Measurements from ENCODE around the gene TMEM132D. TPM values are rescaled to one million over a fixed set of nuclear protein-coding genes. Genes with fewer than 3 reads are reported as not detected.

Gene TMEM132D
- total and polyA plus RNA-seq, 5 donors from 2014 or later, result not detected

DNA sequence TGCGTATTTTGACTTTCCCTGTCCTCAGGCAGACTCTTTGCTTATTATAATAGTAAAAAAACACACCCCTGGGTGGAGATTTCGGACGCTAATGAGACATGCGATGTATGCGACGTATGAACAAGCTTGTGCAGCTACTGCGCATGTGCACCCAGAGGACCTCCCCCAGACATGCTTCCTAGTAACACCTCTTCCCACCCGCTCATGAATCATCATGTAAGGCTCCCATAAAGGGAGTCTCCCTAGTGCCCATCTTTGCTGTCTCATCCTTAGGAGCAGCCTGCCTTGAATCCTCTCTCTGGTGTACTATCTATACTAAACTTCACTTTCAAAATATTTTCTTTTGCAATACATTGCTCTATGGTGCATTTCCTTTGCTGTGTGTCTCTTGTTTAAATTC lies 210.1 kb downstream of the TMEM132D start:
- no peak overlapping the region for H3K27ac Mint-ChIP-seq
- no peak overlapping the region for H3K27ac ChIP-seq (ENCODE audit: insufficient read depth, low read length, poor library complexity, severe bottlenecking)
- H3K36me3 ChIP-seq (ENCODE audit: control insufficient read depth, insufficient read depth, low read length), result no peaks in the 10 kb centered on the region
- no peak overlapping the region for H3K4me3 ChIP-seq (ENCODE audit: low read depth, low read length)
- H3K4me1 Mint-ChIP-seq, result no peaks in the 10 kb centered on the region
- H3K4me3 Mint-ChIP-seq, result peak overlapping the region in 1 of 4 donors; percentile 0
- no peak for DNase-seq
- H3K4me1 ChIP-seq (ENCODE audit: control insufficient read depth, insufficient read depth, low read length, poor library complexity, severe bottlenecking), result no peaks in the 10 kb centered on the region
- H3K27me3 ChIP-seq (ENCODE audit: control insufficient read depth, insufficient read depth, low read length), result no peaks in the 10 kb centered on the region
- H3K9me3 ChIP-seq (ENCODE audit: control insufficient read depth in 2 of 2, low read length in 2 of 2), result no peaks in the 10 kb centered on the region
- H3K36me3 Mint-ChIP-seq, result no peaks in the 10 kb centered on the region
- no peaks in the 10 kb centered on the region for H3K27me3 Mint-ChIP-seq
- peaks cover 0 to 28% (median 11%) of the 10 kb centered on the region in 7 donors for H3K9me3 Mint-ChIP-seq
- no peak for ATAC-seq (ENCODE audit: low read depth in 2 of 2)

DNA sequence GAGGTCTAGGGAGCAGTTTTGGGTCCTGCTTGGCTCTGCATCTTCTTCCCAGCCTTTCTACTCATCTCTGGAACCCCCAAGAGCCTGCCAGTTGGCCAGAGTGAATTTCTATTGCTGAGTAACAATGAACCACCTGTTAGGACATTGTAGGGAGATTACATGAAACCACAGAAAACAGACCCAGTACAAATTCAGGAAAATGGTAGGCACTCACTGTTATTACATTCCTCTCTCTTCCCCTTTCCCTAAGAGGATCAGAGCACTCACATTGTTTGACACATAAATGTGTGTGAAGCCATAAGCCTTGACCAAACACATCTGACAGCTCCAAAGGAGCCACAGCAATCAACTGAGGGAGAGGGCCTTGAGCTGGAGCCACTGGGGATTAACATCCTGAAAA lies 216.1 kb downstream of the TMEM132D start:
- Histone ChIP-seq H3K4me1 (ENCODE audit: control insufficient read depth, insufficient read depth, low read length, poor library complexity, severe bottlenecking) (no peaks in the 10 kb centered on the region), H3K36me3 (ENCODE audit: control insufficient read depth, insufficient read depth, low read length) (no peaks in the 10 kb centered on the region), H3K27ac (ENCODE audit: insufficient read depth, low read length, poor library complexity, severe bottlenecking) (no peak overlapping the region), H3K9me3 (ENCODE audit: control insufficient read depth in 2 of 2, low read length in 2 of 2) (peaks cover 2 to 7% of the 10 kb centered on the region in 2 experiments), H3K4me3 (ENCODE audit: low read depth, low read length) (no peak overlapping the region), H3K27me3 (ENCODE audit: control insufficient read depth, insufficient read depth, low read length) (no peaks in the 10 kb centered on the region)
- no peaks in the 10 kb centered on the region for H3K27me3 Mint-ChIP-seq
- no peaks in the 10 kb centered on the region for H3K36me3 Mint-ChIP-seq
- ATAC-seq (ENCODE audit: low read depth in 2 of 2), result no peak
- H3K9me3 Mint-ChIP-seq, result peaks cover 1 to 18% (median 14%) of the 10 kb centered on the region in 7 donors
- H3K4me3 Mint-ChIP-seq, result no peak overlapping the region
- H3K4me1 Mint-ChIP-seq, result no peaks in the 10 kb centered on the region
- no peak overlapping the region for H3K27ac Mint-ChIP-seq
- DNase-seq, result no peak

GRCh38 chr12:129681830-129682229 lies 222.0 kb downstream of the TMEM132D start:
- peaks cover 2 to 20% (median 10%) of the 10 kb centered on the region in 7 donors for H3K9me3 Mint-ChIP-seq
- H3K27me3 Mint-ChIP-seq, result no peaks in the 10 kb centered on the region
- H3K4me1 ChIP-seq (ENCODE audit: control insufficient read depth, insufficient read depth, low read length, poor library complexity, severe bottlenecking), result no peaks in the 10 kb centered on the region
- H3K4me3 Mint-ChIP-seq, result no peak overlapping the region
- no peak overlapping the region for H3K27ac ChIP-seq (ENCODE audit: insufficient read depth, low read length, poor library complexity, severe bottlenecking)
- ATAC-seq (ENCODE audit: low read depth in 2 of 2) (no peak), DNase-seq (no peak)
- H3K4me1 Mint-ChIP-seq, result no peaks in the 10 kb centered on the region
- no peak overlapping the region for H3K4me3 ChIP-seq (ENCODE audit: low read depth, low read length)
- no peaks in the 10 kb centered on the region for H3K27me3 ChIP-seq (ENCODE audit: control insufficient read depth, insufficient read depth, low read length)
- no peak overlapping the region for H3K27ac Mint-ChIP-seq
- no peaks in the 10 kb centered on the region for H3K36me3 Mint-ChIP-seq
- H3K36me3 ChIP-seq (ENCODE audit: control insufficient read depth, insufficient read depth, low read length), result no peaks in the 10 kb centered on the region
- peaks cover 0 to under 1% of the 10 kb centered on the region in 2 experiments for H3K9me3 ChIP-seq (ENCODE audit: control insufficient read depth in 2 of 2, low read length in 2 of 2)

GRCh38 chr12:129681151-129681550 lies 222.7 kb downstream of the TMEM132D start:
- no peak overlapping the region for H3K4me3 Mint-ChIP-seq
- H3K9me3 ChIP-seq (ENCODE audit: control insufficient read depth in 2 of 2, low read length in 2 of 2), result no peaks in the 10 kb centered on the region
- H3K4me1 ChIP-seq (ENCODE audit: control insufficient read depth, insufficient read depth, low read length, poor library complexity, severe bottlenecking), result no peaks in the 10 kb centered on the region
- H3K36me3 ChIP-seq (ENCODE audit: control insufficient read depth, insufficient read depth, low read length), result no peaks in the 10 kb centered on the region
- H3K9me3 Mint-ChIP-seq, result peaks cover 2 to 23% (median 11%) of the 10 kb centered on the region in 7 donors
- DNase-seq (no peak), ATAC-seq (ENCODE audit: low read depth in 2 of 2) (no peak)
- no peaks in the 10 kb centered on the region for H3K36me3 Mint-ChIP-seq
- H3K4me1 Mint-ChIP-seq, result no peaks in the 10 kb centered on the region
- H3K27ac Mint-ChIP-seq, result no peak overlapping the region
- H3K27ac ChIP-seq (ENCODE audit: insufficient read depth, low read length, poor library complexity, severe bottlenecking), result no peak overlapping the region
- no peaks in the 10 kb centered on the region for H3K27me3 ChIP-seq (ENCODE audit: control insufficient read depth, insufficient read depth, low read length)
- H3K27me3 Mint-ChIP-seq, result no peaks in the 10 kb centered on the region
- no peak overlapping the region for H3K4me3 ChIP-seq (ENCODE audit: low read depth, low read length)

- no peak for ATAC-seq (ENCODE audit: low read depth in 2 of 2)
- H3K36me3 Mint-ChIP-seq, result no peaks in the 10 kb centered on the region
- no peak overlapping the region for H3K4me3 Mint-ChIP-seq
- Histone ChIP-seq H3K27ac (ENCODE audit: insufficient read depth, low read length, poor library complexity, severe bottlenecking) (no peak overlapping the region), H3K27me3 (ENCODE audit: control insufficient read depth, insufficient read depth, low read length) (no peaks in the 10 kb centered on the region), H3K9me3 (ENCODE audit: control insufficient read depth in 2 of 2, low read length in 2 of 2) (no peaks in the 10 kb centered on the region), H3K4me3 (ENCODE audit: low read depth, low read length) (no peak overlapping the region), H3K36me3 (ENCODE audit: control insufficient read depth, insufficient read depth, low read length) (no peaks in the 10 kb centered on the region), H3K4me1 (ENCODE audit: control insufficient read depth, insufficient read depth, low read length, poor library complexity, severe bottlenecking) (no peaks in the 10 kb centered on the region)
- H3K9me3 Mint-ChIP-seq, result peaks cover 0 to 16% (median 5%) of the 10 kb centered on the region in 7 donors
- no peak overlapping the region for H3K27ac Mint-ChIP-seq
- no peaks in the 10 kb centered on the region for H3K4me1 Mint-ChIP-seq
- H3K27me3 Mint-ChIP-seq, result no peaks in the 10 kb centered on the region
- no peak for DNase-seq
These were observed 227.4 kb downstream of the TMEM132D start for GRCh38 chr12:129676411-129676810.

DNA sequence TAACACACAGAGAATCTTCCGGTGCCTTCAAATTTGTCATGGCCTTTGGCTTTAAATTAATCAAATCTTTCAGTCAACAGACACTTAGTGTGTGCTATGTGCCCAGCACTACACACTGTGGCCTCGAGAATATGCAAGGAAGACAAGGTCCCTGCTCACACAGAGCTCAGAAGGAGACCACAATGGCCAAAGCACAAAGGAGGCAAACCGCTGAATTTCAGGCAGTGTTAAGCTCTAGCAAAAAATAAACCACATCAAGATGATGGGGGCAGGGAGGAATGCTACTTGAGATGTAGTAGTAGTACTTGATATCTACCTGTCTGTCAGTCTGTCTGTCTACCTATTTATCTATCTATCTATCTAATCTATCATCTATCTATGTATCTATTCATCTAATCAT lies 227.9 kb downstream of the TMEM132D start:
- no peak overlapping the region for H3K4me3 ChIP-seq (ENCODE audit: low read depth, low read length)
- H3K27me3 ChIP-seq (ENCODE audit: control insufficient read depth, insufficient read depth, low read length), result no peaks in the 10 kb centered on the region
- no peaks in the 10 kb centered on the region for H3K4me1 ChIP-seq (ENCODE audit: control insufficient read depth, insufficient read depth, low read length, poor library complexity, severe bottlenecking)
- DNase-seq (no peak), ATAC-seq (ENCODE audit: low read depth in 2 of 2) (no peak)
- Mint-ChIP-seq H3K9me3 (peaks cover 2 to 13% (median 7%) of the 10 kb centered on the region in 7 donors), H3K27ac (no peak overlapping the region), H3K4me1 (no peaks in the 10 kb centered on the region), H3K4me3 (no peak overlapping the region), H3K27me3 (no peaks in the 10 kb centered on the region), H3K36me3 (no peaks in the 10 kb centered on the region)
- H3K9me3 ChIP-seq (ENCODE audit: control insufficient read depth in 2 of 2, low read length in 2 of 2), result no peaks in the 10 kb centered on the region
- no peak overlapping the region for H3K27ac ChIP-seq (ENCODE audit: insufficient read depth, low read length, poor library complexity, severe bottlenecking)
- H3K36me3 ChIP-seq (ENCODE audit: control insufficient read depth, insufficient read depth, low read length), result no peaks in the 10 kb centered on the region

DNA sequence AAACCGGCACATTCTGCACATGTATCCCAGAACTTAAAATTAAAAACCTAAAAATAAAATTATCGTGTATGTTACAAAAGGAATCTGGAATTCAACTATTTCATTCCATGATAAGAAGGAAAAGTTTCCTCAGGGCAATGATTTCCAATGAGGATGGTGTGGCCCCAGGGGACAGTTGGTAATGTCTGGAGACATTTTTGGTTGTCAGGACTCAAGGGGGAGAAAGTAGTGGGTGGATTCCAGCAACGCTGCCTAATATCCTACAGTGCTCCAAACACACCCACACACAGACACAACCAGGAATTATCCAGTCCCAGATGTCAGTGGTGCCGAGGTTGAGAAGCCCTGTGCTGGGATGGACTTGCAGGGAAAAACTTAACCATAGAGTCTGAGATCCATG lies 228.3 kb downstream of the TMEM132D start:
- Mint-ChIP-seq H3K9me3 (peaks cover 2 to 10% (median 6%) of the 10 kb centered on the region in 7 donors), H3K4me3 (no peak overlapping the region), H3K36me3 (no peaks in the 10 kb centered on the region), H3K4me1 (no peaks in the 10 kb centered on the region), H3K27me3 (no peaks in the 10 kb centered on the region), H3K27ac (no peak overlapping the region)
- Histone ChIP-seq H3K4me1 (ENCODE audit: control insufficient read depth, insufficient read depth, low read length, poor library complexity, severe bottlenecking) (no peaks in the 10 kb centered on the region), H3K9me3 (ENCODE audit: control insufficient read depth in 2 of 2, low read length in 2 of 2) (no peaks in the 10 kb centered on the region), H3K27ac (ENCODE audit: insufficient read depth, low read length, poor library complexity, severe bottlenecking) (no peak overlapping the region), H3K36me3 (ENCODE audit: control insufficient read depth, insufficient read depth, low read length) (no peaks in the 10 kb centered on the region), H3K27me3 (ENCODE audit: control insufficient read depth, insufficient read depth, low read length) (no peaks in the 10 kb centered on the region), H3K4me3 (ENCODE audit: low read depth, low read length) (no peak overlapping the region)
- ATAC-seq (ENCODE audit: low read depth in 2 of 2), result no peak
- no peak for DNase-seq

DNA sequence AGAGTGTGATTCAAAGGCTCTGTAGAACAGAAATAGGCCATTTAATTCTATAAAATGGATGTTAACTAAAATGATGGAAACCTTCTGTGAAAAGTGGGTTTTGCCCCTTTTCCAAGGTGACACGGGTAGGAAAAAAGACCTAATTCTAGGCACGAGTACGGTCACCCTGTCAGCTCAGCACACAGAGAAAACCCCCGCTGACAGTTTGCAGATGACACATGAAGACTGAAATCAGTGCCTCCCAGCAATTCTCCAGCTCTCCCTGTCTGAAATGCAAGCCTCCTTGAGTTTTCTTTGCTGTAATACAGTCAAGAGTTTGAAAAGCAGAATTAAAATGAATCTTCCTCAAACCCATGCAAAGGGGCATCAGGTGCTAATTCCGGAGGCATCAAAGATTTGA lies 230.0 kb downstream of the TMEM132D start:
- Mint-ChIP-seq H3K36me3 (no peaks in the 10 kb centered on the region), H3K27me3 (no peaks in the 10 kb centered on the region), H3K4me3 (no peak overlapping the region), H3K4me1 (no peaks in the 10 kb centered on the region), H3K9me3 (peaks cover 2 to 9% (median 5%) of the 10 kb centered on the region in 7 donors), H3K27ac (no peak overlapping the region)
- no peaks in the 10 kb centered on the region for H3K36me3 ChIP-seq (ENCODE audit: control insufficient read depth, insufficient read depth, low read length)
- no peak overlapping the region for H3K4me3 ChIP-seq (ENCODE audit: low read depth, low read length)
- no peaks in the 10 kb centered on the region for H3K27me3 ChIP-seq (ENCODE audit: control insufficient read depth, insufficient read depth, low read length)
- H3K9me3 ChIP-seq (ENCODE audit: control insufficient read depth in 2 of 2, low read length in 2 of 2), result no peaks in the 10 kb centered on the region
- DNase-seq (no peak), ATAC-seq (ENCODE audit: low read depth in 2 of 2) (no peak)
- H3K4me1 ChIP-seq (ENCODE audit: control insufficient read depth, insufficient read depth, low read length, poor library complexity, severe bottlenecking), result no peaks in the 10 kb centered on the region
- H3K27ac ChIP-seq (ENCODE audit: insufficient read depth, low read length, poor library complexity, severe bottlenecking), result no peak overlapping the region
